Measurements from ENCODE around the gene AFF3.
"Not testable (repeated sequence)": the region's sequence is repeated elsewhere in the genome, so short reads cannot be mapped to it uniquely, and the experiment has no call there.

AFF3 gene

GRCh38 chr2:100105678-100106054 is 36.7 kb downstream of the AFF3 start:
- DNase-seq = no peak

DNA sequence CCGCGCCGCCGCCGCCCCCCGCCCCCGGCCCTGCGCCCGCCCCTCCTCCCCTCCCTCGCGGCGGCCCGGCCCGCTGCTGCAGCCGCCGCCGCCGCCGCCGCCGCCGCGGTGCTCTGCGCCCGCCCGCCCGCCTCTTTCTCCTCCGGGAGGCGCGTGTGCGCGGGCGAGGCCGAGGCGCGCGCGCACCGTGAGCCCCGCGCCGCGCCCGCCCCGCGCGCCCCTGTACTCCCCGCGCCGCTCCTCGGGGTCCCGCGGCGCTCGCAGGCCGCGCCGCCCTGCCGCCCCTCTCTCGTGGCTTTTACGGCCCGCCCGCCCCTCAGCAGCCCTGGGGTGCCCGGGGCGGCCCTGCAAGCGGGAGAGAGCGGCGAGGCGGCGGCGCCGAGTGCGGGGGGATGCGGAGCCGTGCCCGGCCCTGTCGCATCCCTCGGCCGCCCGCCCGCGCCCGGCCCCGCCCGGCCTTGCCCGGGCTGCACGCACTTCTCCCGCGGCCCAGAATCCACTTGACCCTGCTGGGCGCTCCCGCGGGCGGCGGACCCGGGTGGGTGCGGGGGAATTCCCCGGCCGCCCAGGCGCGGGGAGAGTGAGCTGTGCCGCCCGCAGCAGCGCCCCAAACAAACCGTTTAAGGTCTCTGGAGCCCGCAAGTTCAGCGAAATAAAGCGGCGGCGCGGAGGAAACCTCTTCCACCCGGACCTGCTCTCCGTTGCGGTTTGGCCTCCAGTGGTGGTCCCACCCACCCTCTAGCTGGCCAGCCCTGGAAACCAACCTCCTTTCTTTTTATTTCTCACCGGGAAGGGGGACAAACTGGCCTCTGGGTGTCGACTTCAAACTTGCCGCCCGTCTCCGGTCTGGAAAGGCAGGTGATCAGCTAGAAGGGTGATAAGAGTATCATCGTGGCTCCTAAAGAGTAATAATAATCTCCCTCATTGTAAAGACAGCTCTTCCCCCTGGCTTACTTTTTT is 37.4 kb downstream of the AFF3 start:
- no peak for DNase-seq

- not testable (repeated sequence) for DNase-seq
Measured at GRCh38 chr2:100104265-100104664, 38.1 kb downstream of the AFF3 start.

DNA sequence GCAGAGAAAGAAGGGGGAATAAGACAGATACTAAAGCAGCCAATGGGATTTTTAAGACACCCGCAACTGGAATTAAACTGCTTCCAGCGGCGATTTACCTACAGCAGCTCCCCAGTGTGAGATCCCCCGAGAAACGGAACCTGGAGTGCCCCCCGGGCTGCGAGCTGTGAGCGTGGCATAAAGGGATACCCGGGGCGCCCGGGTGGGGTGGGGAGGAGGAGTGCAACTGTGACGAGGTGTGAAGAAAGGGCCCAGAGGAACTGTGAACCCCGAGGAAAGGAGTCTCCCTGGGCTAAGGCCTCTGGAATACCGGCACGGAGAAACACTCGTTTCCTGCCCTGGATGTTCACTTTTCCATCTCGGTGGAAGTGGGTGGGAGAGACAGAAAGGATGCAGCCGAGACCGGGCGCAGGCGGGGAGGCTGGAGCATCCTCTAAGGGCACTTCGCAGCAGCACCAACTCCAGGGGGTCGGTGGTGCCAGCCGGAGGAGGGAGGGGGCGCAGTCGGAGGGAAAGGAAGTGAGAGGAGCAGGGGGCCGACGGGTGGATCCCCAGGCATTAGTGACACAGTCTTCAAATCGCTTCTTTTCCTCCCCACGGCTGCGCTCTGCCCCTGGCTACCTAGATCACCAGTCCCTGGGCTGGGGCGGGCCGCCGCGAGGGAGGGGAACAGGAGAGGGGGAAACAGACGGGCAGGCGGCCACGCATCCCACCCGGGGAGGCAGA is 38.7 kb downstream of the AFF3 start:
- not testable (repeated sequence) for DNase-seq

- DNase-seq = not testable (repeated sequence)
Measured at GRCh38 chr2:100102466-100103180, 39.8 kb downstream of the AFF3 start.

DNA sequence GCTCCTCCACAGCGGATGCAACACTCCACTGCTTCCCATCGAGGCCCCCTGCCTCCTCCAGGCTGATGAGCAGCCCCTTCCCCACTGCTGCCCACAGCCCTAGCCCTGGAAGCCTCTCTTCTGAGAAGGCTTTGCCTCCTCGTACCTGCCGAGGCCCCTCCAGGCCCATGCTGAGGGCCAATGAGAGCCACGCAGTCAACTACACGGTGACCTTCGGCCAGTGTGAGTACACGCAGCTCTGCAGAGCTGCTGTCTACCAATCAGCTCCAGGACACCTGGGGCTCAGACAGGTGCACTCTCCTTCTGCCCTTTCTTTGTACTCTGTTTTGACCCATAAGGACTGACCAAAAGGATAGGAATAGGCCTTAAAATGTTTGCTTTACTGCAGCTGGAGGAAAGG is 43.5 kb downstream of the AFF3 start:
- DNase-seq = not testable (repeated sequence)

GRCh38 chr2:100097611-100098294 is 44.6 kb downstream of the AFF3 start:
- not testable (repeated sequence) for DNase-seq

DNA sequence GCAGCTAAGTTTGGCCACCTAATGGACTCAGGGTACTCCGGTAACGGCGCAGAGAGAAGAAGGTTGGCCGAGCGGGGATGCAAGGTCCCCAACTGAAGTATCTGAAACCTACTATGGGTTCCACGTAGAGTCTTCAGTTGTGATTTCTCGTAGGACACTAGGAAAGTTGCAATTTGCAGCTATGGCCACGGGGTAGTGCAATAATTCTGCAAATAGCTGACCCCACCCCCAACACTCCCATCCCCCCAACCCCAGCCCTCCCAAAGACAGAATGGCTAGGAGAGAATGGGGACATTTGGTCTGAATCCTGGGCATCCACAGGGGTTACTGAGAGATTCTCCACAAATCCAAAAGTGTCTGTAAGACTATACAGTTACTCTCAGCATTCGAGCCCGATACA is 46.5 kb downstream of the AFF3 start:
- not testable (repeated sequence) for DNase-seq

DNA sequence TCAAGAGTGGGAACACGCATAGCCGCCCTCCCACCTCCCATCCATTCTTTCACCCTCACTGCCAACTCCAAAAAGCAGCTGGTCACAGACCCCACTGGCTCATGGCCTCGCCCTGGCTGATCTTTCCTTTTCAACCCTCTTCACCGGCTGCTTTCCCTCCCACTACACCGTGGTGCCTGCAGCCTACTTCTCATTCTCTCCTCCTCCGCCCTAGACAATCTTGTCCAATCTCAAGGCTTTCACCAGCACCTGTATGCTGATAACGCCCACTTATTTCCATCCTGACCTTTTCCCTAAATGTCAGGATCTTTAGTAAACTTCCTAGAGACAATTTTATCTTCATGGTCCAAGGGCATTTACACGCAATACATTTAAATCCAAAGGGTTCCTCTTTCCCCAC is 50.6 kb downstream of the AFF3 start:
- not testable (repeated sequence) for DNase-seq

- not testable (repeated sequence) for DNase-seq
Measured at GRCh38 chr2:100085744-100086143, 56.6 kb downstream of the AFF3 start.

GRCh38 chr2:100083421-100084216 is 58.8 kb downstream of the AFF3 start:
- not testable (repeated sequence) for DNase-seq

GRCh38 chr2:100082302-100082978 is 60.0 kb downstream of the AFF3 start:
- DNase-seq = not testable (repeated sequence)

- no peak for DNase-seq
Measured at GRCh38 chr2:100077935-100078334, 64.5 kb downstream of the AFF3 start.

GRCh38 chr2:100077456-100077855 is 64.9 kb downstream of the AFF3 start:
- DNase-seq = no peak

GRCh38 chr2:100075532-100075931 is 66.9 kb downstream of the AFF3 start:
- no peak for DNase-seq

- DNase-seq = no peak
Measured at GRCh38 chr2:100073110-100073509, 69.3 kb downstream of the AFF3 start.

GRCh38 chr2:100072503-100072902 is 69.9 kb downstream of the AFF3 start:
- DNase-seq = no peak

DNA sequence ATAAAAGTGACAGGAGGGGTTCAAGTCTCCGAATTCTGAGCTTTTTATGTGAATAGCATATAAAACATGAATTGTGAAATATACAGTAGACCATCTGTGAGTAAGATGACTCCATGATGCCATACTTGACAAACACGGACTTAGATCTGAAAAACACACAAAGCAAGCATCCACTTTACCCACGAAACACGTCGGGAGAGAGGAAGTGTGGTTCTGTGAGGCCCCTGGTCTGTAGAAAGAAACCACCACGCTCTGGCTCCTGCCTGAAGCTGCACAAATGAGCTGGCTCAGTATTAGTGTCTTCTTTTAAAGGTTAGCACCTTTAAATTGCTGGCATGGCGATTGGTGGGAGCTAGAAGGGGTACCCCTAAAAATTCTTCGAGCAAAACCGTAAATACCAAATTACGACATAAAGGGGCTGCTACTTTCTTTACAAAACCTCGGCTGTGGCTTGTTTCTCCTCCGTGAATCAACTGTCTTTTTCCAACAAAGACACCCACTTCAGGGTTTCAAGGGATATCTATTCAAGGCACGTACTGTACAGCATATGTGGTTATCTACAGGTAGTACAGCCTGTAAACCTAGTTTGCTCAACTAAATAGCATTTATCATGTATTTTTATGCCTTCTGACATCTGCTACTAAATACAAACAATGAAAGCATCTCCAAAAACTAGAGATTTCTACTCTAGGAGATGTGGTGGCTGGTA is 70.9 kb downstream of the AFF3 start:
- DNase-seq = no peak

DNA sequence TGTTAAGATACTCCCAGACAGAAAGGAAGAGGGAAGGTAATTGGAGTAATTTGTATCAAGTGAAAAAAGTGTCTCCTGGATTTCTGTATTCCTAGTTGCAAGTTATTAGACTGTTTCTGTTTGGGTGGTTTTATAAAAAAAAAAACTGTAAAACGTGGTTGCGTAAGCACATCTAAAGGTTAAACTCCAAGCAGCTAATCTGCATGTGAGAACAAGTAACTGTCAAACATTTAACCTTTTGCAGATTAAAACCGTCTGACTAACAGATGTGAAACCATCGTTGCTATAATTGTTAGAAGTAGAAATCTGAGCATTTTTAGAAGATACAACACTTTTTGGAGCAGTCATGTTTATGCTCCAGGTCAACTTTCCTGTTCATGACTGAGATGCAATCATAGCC is 72.3 kb downstream of the AFF3 start:
- DNase-seq = no peak

- no peak for DNase-seq
Measured at GRCh38 chr2:100068395-100068794, 74.0 kb downstream of the AFF3 start.
